ENCODE data around the gene AJAP1.

DNA sequence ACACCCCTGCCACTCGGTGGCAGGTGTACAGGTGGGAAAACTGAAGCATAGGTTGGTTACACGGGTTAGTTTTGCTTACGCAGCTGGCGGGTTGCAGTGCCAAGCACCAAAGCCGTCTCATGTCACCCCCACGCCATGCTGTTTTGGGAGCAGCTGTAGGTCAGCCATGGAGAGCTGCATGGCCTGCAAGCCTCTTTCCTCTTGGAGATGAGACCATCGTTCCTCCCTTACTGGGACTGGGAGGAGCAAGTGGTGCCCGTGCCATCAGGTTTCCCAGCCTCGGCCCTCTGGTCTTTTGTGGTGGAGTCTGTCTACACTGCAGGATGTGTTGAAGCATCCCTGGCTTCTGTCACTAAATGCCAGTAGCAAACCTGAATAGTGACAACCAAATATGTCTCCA is 46.9 kb downstream of the AJAP1 start:
- TF ChIP-seq GATA2 (IDR thresholded peaks at IDR 0.05; ENCODE audit: low read depth, low read length) (no peak), GATA3 (IDR thresholded peaks at IDR 0.05; ENCODE audit: low read depth, low read length) (no peak)
